CD4-positive, alpha-beta T cell (primary cell): Measurements from ENCODE around the gene EHD4. TPM values are rescaled to one million over a fixed set of nuclear protein-coding genes. Genes with fewer than 3 reads are reported as not detected.

ENCODE experiments used
- ATAC-seq: fragments of 200-7000 bp; cut with Tn5 transposase; one replicate; pipeline ENCODE4 v1.10.0; 2022; ENCODE audit warnings: mild to moderate bottlenecking; ENCODE audit not compliant: poor library complexity
- CTCF ChIA-PET: fragments of 350-600 bp; sonication (Branson Sonifier 250); formaldehyde crosslinking; loops from one replicate; lab custom pipeline; 2021; ENCODE audit warnings: antibody characterized with exemption, inconsistent platforms; lab: Charles Lee
- POLR2A ChIA-PET: fragments of 350-600 bp; sonication (Branson Sonifier 250); formaldehyde crosslinking; loops from one replicate; lab custom pipeline; 2021; ENCODE audit warnings: antibody characterized with exemption, inconsistent platforms; lab: Charles Lee
- DNase-seq, 14 experiments: peaks; one replicate each; pipeline ENCODE4 v3.0.0-alpha.2; 2013 to 2020; ENCODE audit warnings: mixed read lengths in 2 of 14
- H3K27ac ChIP-seq, 2 donors: one replicate each; pipeline versions ENCODE4 v1.5.1 to v1.7.0; 2013; ENCODE audit warnings: low read length in 2 of 2, low read depth in 1 of 2, mild to moderate bottlenecking in 1 of 2
- H3K27me3 ChIP-seq, 2 experiments: 1 replicate in 1 of 2; 2 replicates in 1 of 2; pipeline versions ENCODE4 v1.6.1 to v1.7.0; 2013; ENCODE audit warnings: low read length in 2 of 2, control low read depth in 1 of 2, mild to moderate bottlenecking in 1 of 2, moderate library complexity in 1 of 2; ENCODE audit not compliant: insufficient read depth in 2 of 2, control insufficient read depth in 1 of 2
- H3K36me3 ChIP-seq: one replicate; pipeline ENCODE4 v1.6.1; 2013; ENCODE audit warnings: low read length, control low read depth; ENCODE audit not compliant: insufficient read depth
- H3K4me1 ChIP-seq: one replicate; pipeline ENCODE4 v1.6.1; 2013; ENCODE audit warnings: low read length, control low read depth; ENCODE audit not compliant: insufficient read depth
- H3K4me3 ChIP-seq: one replicate; pipeline ENCODE4 v1.5.1; 2013; ENCODE audit warnings: mild to moderate bottlenecking, low read length, moderate library complexity
- H3K9me3 ChIP-seq, 2 experiments: 1 replicate in 1 of 2; 2 replicates in 1 of 2; pipeline versions ENCODE4 v1.6.1 to v1.7.0; 2013; ENCODE audit warnings: low read length in 2 of 2, mild to moderate bottlenecking in 2 of 2, control low read depth in 1 of 2, moderate library complexity in 1 of 2; ENCODE audit not compliant: control insufficient read depth in 1 of 2, insufficient read depth in 1 of 2
- H3K27ac Mint-ChIP-seq: one replicate; pipeline ENCODE4 v1.8.0; 2020; ENCODE audit warnings: mixed read lengths
- H3K27me3 Mint-ChIP-seq: one replicate; pipeline ENCODE4 v1.8.0; 2021; ENCODE audit warnings: mixed read lengths
- H3K36me3 Mint-ChIP-seq: one replicate; pipeline ENCODE4 v1.8.0; 2021; ENCODE audit warnings: low read depth, mixed read lengths
- H3K4me1 Mint-ChIP-seq: one replicate; pipeline ENCODE4 v1.8.0; 2021; ENCODE audit warnings: low read depth, mixed read lengths
- H3K4me3 Mint-ChIP-seq: one replicate; pipeline ENCODE4 v1.8.0; 2020; ENCODE audit warnings: mild to moderate bottlenecking, mixed read lengths
- H3K9me3 Mint-ChIP-seq: one replicate; pipeline ENCODE4 v1.8.0; 2020; ENCODE audit warnings: mixed read lengths
- intact Hi-C, 2 experiments: fragments of 100-400 bp; cut with DNase I in 1 of 2; cut with micrococcal nuclease in 1 of 2; formaldehyde crosslinking; loops; one replicate each; pipeline versions ENCODE4 v1.15.1 to v1.9.0; 2023 to 2025; cut with DNase I, micrococcal nuclease
- total RNA-seq, 174 experiments: library from RNA in 2 of 174; stranded (reverse) in 2 of 174; gene quantifications; one replicate each; pipeline ENCODE4 v1.2.3 and lab custom pipeline; 2021 to 2026
- TF ChIP-seq, protein P1 (sequence below): fragments of 200-600 bp; IDR thresholded peaks from one replicate; pipeline ENCODE4 v1.8.0; 2022; ENCODE audit warnings: antibody characterized with exemption, mild to moderate bottlenecking

Gene EHD4
- total RNA-seq, 2 experiments from 2014 or later: 39.8 to 40.5 TPM

DNA sequence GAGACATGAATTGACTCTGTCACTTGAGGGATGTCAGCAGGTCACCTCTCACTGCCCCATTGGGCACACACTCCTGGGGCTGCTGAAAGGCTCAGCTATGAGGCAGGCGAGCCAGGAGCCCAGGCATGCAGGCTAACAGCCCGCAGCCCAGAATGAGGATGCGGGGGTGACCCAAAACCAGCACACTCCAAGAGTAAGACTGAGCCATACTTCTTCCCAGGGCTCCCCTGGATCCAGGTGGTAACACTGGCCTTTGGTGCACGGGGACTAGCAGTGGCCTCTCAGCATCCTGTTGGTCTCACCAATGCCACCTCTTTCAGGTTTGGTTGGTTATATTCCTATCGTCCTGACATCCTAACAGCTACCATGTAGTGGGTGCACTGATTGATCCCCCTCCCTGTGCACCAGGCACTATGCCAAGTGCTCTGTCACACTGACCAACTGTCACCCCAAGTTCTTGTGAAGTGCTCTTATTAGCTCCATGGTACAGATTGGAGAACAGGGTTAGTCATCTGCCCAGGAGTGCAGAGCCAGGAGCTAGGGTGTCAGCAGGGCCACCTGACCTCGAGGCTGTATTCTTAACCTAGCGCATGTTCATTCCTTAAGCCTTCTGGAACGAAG, 53.7 kb downstream of the EHD4 start:
- Mint-ChIP-seq H3K27me3 (no peaks in the 10 kb centered on the region), H3K36me3 (peaks cover 75% of the 10 kb centered on the region), H3K27ac (no peak overlapping the region), H3K9me3 (no peaks in the 10 kb centered on the region), H3K4me1 (peaks cover 19% of the 10 kb centered on the region), H3K4me3 (no peak overlapping the region)
- ChIA-PET POLR2A (no interaction called here), CTCF (no interaction called here)
- peaks cover 36% of the 10 kb centered on the region for H3K36me3 ChIP-seq
- no peak for DNase-seq
- no peaks in the 10 kb centered on the region for H3K4me1 ChIP-seq
- H3K27me3 ChIP-seq: no peaks in the 10 kb centered on the region
- intact Hi-C loops: no loop called here
- TF ChIP-seq, protein P1, sequence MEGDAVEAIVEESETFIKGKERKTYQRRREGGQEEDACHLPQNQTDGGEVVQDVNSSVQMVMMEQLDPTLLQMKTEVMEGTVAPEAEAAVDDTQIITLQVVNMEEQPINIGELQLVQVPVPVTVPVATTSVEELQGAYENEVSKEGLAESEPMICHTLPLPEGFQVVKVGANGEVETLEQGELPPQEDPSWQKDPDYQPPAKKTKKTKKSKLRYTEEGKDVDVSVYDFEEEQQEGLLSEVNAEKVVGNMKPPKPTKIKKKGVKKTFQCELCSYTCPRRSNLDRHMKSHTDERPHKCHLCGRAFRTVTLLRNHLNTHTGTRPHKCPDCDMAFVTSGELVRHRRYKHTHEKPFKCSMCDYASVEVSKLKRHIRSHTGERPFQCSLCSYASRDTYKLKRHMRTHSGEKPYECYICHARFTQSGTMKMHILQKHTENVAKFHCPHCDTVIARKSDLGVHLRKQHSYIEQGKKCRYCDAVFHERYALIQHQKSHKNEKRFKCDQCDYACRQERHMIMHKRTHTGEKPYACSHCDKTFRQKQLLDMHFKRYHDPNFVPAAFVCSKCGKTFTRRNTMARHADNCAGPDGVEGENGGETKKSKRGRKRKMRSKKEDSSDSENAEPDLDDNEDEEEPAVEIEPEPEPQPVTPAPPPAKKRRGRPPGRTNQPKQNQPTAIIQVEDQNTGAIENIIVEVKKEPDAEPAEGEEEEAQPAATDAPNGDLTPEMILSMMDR: no peak
- no peaks in the 10 kb centered on the region for H3K9me3 ChIP-seq
- ATAC-seq: no peak
- H3K27ac ChIP-seq: no peak overlapping the region
- H3K4me3 ChIP-seq: no peak overlapping the region

DNA sequence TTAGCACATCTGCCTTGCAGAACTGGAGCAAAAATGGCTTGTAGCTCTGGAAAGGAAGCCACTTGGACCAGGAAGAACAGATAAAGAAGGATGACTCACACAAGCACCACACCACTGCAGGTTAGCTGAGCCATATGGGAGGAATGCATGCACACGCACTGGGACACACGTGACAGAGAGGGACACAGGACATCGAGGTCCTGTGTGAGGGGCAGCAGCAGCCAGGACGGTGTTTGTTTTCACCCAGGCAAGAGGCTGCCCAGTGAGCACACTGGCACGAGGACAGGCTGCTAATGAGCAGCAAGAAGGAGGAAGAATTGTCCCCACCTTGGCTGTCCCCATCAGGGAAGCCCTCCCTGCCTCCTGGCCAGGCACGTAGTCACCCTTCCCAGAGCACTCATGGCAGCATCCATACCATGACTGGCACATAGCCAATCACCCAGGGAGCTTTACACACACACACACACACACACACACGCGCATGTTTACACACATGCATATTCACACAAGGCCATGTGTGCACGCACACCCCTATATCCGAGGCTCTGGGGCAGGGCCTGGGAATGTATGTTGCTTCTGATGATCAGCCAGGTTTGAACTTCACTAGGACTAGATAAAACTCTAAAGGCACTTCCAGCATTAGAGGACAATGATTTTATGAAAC, 54.5 kb downstream of the EHD4 start:
- DNase-seq (no peak), ATAC-seq (no peak)
- Mint-ChIP-seq H3K9me3 (no peaks in the 10 kb centered on the region), H3K4me3 (no peak overlapping the region), H3K36me3 (peaks cover 80% of the 10 kb centered on the region), H3K27me3 (no peaks in the 10 kb centered on the region), H3K4me1 (peaks cover 17% of the 10 kb centered on the region), H3K27ac (no peak overlapping the region)
- Histone ChIP-seq H3K27me3 (no peaks in the 10 kb centered on the region), H3K36me3 (peaks cover 36% of the 10 kb centered on the region), H3K4me1 (no peaks in the 10 kb centered on the region), H3K27ac (no peak overlapping the region), H3K9me3 (no peaks in the 10 kb centered on the region), H3K4me3 (no peak overlapping the region)
- TF ChIP-seq, protein P1: no peak
- ChIA-PET CTCF (no interaction called here), POLR2A (no interaction called here)
- intact Hi-C loops: no loop called here

DNA sequence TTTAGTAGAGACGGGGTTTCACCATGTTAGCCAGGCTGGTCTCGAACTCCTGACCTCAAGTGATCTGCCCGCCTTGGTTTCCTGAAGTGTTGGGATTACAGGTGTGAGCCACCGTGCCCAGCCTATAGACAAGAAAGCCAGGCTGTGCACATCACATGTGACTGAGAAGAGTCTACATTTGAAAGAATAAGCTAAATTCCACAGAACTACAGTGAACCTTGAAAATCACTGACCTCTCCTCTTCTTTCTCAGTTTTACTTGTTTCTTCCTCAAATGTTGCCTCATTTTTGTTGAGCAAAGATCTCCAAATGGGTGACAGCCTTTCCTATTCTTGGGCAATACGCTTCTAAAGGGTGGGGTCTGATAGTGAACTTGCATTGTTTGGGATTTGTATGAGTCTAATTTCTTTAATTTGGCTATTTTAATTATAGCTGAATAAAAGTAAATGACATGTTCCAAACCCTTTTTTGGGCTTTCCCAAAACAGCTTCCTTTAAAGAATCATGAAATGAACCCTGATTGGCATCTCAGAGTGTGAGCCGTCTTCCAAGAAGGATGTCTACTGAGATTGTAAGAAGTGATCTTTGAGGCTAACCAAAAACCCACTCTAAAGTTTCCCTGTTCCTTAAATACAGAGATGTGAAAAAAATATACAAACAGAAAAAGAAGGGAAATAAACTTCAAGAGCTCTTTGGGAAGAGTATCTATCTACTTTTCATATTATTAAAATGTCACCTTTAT, 56.9 kb downstream of the EHD4 start:
- ATAC-seq (no peak), DNase-seq (no peak)
- no peaks in the 10 kb centered on the region for H3K9me3 Mint-ChIP-seq
- H3K36me3 Mint-ChIP-seq: peaks cover 71% of the 10 kb centered on the region
- Histone ChIP-seq H3K27me3 (no peaks in the 10 kb centered on the region), H3K27ac (no peak overlapping the region), H3K4me1 (no peaks in the 10 kb centered on the region), H3K4me3 (no peak overlapping the region), H3K36me3 (peaks cover 36% of the 10 kb centered on the region), H3K9me3 (no peaks in the 10 kb centered on the region)
- TF ChIP-seq, protein P1: no peak
- peaks cover 14% of the 10 kb centered on the region for H3K4me1 Mint-ChIP-seq
- H3K27ac Mint-ChIP-seq: no peak overlapping the region
- no peak overlapping the region for H3K4me3 Mint-ChIP-seq
- POLR2A ChIA-PET: interaction anchor here (1.5 to 1.6 kb wide), 2 partner anchors 22 to 57 kb away, joined by 3 to 5 read pairs; partner anchors contain the start of gene EHD4
- CTCF ChIA-PET: interaction anchor here (1.1 to 1.9 kb wide), 3 partner anchors 9 to 22 kb away, joined by 3 to 11 read pairs (median 3); no protein-coding TSS in a partner anchor
- no peaks in the 10 kb centered on the region for H3K27me3 Mint-ChIP-seq
- intact Hi-C loops: no loop called here
